Measurements from ENCODE around the gene NPIPB12.
"Not testable (repeated sequence)": the region's sequence is repeated elsewhere in the genome, so short reads cannot be mapped to it uniquely, and the experiment has no call there.

DNA sequence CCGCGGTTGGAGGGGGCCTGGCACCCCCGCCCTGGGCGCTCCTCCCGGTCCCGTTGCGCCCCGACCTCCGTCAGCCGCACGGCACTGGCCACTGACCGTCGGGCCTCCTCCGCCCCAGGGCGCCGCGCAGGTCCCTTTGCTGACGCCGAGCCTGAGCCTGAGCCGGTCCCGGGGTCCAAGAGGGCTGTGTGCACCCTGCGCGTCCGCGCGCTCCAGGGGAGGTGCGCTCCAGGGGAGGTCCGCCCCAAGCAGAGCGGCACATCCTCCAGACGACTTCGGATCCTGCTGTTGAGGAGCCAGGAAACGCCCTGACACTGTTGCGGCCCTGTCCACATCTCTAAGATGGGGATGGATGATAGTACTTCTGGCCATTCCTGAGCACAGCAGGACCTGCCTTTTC lies 39.3 kb downstream of the NPIPB12 start:
- TF ChIP-seq, protein P1, sequence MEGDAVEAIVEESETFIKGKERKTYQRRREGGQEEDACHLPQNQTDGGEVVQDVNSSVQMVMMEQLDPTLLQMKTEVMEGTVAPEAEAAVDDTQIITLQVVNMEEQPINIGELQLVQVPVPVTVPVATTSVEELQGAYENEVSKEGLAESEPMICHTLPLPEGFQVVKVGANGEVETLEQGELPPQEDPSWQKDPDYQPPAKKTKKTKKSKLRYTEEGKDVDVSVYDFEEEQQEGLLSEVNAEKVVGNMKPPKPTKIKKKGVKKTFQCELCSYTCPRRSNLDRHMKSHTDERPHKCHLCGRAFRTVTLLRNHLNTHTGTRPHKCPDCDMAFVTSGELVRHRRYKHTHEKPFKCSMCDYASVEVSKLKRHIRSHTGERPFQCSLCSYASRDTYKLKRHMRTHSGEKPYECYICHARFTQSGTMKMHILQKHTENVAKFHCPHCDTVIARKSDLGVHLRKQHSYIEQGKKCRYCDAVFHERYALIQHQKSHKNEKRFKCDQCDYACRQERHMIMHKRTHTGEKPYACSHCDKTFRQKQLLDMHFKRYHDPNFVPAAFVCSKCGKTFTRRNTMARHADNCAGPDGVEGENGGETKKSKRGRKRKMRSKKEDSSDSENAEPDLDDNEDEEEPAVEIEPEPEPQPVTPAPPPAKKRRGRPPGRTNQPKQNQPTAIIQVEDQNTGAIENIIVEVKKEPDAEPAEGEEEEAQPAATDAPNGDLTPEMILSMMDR (IDR thresholded peaks at IDR 0.05 in 2 of 3, conservative IDR thresholded peaks at IDR 0.05 in 1 of 3; ENCODE audit: borderline replicate concordance in 1 of 3, insufficient read depth in 1 of 3, low read depth in 2 of 3, low read length in 2 of 3), result not testable (repeated sequence)
- not testable (repeated sequence) for TF ChIP-seq SP1 (IDR thresholded peaks at IDR 0.05; ENCODE audit: low read depth); POLR2A (IDR thresholded peaks at IDR 0.05; ENCODE audit: borderline replicate concordance, extremely low read depth, insufficient read depth, insufficient read length); EZH2 (IDR thresholded peaks at IDR 0.05); TCF7L2 (IDR thresholded peaks at IDR 0.05; ENCODE audit: borderline replicate concordance, extremely low read depth, insufficient read depth, insufficient read length); POLR2AphosphoS5 (IDR thresholded peaks at IDR 0.05; ENCODE audit: low read depth, low read length); RAD21 (IDR thresholded peaks at IDR 0.05; ENCODE audit: low read depth); JUND (IDR thresholded peaks at IDR 0.05)
- TF ChIP-seq, protein P2, sequence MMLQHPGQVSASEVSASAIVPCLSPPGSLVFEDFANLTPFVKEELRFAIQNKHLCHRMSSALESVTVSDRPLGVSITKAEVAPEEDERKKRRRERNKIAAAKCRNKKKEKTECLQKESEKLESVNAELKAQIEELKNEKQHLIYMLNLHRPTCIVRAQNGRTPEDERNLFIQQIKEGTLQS (IDR thresholded peaks at IDR 0.05), result not testable (repeated sequence)
- TF ChIP-seq, protein P3, sequence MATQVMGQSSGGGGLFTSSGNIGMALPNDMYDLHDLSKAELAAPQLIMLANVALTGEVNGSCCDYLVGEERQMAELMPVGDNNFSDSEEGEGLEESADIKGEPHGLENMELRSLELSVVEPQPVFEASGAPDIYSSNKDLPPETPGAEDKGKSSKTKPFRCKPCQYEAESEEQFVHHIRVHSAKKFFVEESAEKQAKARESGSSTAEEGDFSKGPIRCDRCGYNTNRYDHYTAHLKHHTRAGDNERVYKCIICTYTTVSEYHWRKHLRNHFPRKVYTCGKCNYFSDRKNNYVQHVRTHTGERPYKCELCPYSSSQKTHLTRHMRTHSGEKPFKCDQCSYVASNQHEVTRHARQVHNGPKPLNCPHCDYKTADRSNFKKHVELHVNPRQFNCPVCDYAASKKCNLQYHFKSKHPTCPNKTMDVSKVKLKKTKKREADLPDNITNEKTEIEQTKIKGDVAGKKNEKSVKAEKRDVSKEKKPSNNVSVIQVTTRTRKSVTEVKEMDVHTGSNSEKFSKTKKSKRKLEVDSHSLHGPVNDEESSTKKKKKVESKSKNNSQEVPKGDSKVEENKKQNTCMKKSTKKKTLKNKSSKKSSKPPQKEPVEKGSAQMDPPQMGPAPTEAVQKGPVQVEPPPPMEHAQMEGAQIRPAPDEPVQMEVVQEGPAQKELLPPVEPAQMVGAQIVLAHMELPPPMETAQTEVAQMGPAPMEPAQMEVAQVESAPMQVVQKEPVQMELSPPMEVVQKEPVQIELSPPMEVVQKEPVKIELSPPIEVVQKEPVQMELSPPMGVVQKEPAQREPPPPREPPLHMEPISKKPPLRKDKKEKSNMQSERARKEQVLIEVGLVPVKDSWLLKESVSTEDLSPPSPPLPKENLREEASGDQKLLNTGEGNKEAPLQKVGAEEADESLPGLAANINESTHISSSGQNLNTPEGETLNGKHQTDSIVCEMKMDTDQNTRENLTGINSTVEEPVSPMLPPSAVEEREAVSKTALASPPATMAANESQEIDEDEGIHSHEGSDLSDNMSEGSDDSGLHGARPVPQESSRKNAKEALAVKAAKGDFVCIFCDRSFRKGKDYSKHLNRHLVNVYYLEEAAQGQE (IDR thresholded peaks at IDR 0.05; ENCODE audit: low read depth), result not testable (repeated sequence)

Measured in HCT116 (cell line).